ENCODE data around the gene USP13. TPM values are rescaled to one million over a fixed set of nuclear protein-coding genes. Genes with fewer than 3 reads are reported as not detected.

Gene USP13
- total RNA-seq, 2 experiments from 2014 or later, result 4.3 to 4.8 TPM

DNA sequence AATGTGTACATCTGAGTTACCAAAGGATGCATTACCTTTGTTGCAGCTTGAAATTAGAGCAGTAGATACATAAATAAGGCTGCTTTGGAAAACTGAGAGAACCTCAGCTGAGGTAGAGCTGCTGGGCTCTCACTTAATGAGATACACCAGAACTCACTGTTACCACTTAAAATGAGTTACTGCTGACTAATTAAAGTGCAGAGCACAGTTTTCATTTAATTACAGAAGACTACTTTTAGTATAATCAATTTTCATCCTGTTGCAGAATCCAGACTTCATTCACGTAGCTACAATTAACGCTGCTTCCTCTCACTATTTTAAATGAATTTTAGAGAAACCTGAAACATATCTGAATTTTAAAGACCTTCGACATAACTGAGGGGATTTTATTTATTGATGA lies 169.5 kb downstream of the USP13 start:
- no peak overlapping the region for H3K4me3 ChIP-seq (ENCODE audit: low read length)
- CTCF ChIA-PET, result no interaction called here
- ATAC-seq (ENCODE audit: poor library complexity) (no peak), DNase-seq (no peak)
- no peaks in the 10 kb centered on the region for H3K36me3 Mint-ChIP-seq (ENCODE audit: low read depth)
- POLR2A ChIA-PET, result no interaction called here
- intact Hi-C loops (cut with DNase I, micrococcal nuclease), result no loop called here
- H3K9me3 Mint-ChIP-seq, result no peaks in the 10 kb centered on the region
- peaks cover 0 to 4% of the 10 kb centered on the region in 2 experiments for H3K27me3 ChIP-seq (ENCODE audit: control insufficient read depth in 1 of 2, insufficient read depth in 2 of 2, low read length in 2 of 2)
- no peaks in the 10 kb centered on the region for H3K4me1 ChIP-seq (ENCODE audit: insufficient read depth, low read length)
- H3K4me1 Mint-ChIP-seq (ENCODE audit: low read depth), result no peaks in the 10 kb centered on the region
- H3K27ac ChIP-seq (ENCODE audit: low read depth in 1 of 2, low read length in 2 of 2), result no peak overlapping the region
- no peaks in the 10 kb centered on the region for H3K27me3 Mint-ChIP-seq
- no peak overlapping the region for H3K4me3 Mint-ChIP-seq
- H3K36me3 ChIP-seq (ENCODE audit: insufficient read depth, low read length), result no peaks in the 10 kb centered on the region
- H3K9me3 ChIP-seq (ENCODE audit: control insufficient read depth in 1 of 2, insufficient read depth in 1 of 2, low read length in 2 of 2), result no peaks in the 10 kb centered on the region
- H3K27ac Mint-ChIP-seq, result no peak overlapping the region
- TF ChIP-seq, protein P1, sequence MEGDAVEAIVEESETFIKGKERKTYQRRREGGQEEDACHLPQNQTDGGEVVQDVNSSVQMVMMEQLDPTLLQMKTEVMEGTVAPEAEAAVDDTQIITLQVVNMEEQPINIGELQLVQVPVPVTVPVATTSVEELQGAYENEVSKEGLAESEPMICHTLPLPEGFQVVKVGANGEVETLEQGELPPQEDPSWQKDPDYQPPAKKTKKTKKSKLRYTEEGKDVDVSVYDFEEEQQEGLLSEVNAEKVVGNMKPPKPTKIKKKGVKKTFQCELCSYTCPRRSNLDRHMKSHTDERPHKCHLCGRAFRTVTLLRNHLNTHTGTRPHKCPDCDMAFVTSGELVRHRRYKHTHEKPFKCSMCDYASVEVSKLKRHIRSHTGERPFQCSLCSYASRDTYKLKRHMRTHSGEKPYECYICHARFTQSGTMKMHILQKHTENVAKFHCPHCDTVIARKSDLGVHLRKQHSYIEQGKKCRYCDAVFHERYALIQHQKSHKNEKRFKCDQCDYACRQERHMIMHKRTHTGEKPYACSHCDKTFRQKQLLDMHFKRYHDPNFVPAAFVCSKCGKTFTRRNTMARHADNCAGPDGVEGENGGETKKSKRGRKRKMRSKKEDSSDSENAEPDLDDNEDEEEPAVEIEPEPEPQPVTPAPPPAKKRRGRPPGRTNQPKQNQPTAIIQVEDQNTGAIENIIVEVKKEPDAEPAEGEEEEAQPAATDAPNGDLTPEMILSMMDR (IDR thresholded peaks at IDR 0.05), result no peak

DNA sequence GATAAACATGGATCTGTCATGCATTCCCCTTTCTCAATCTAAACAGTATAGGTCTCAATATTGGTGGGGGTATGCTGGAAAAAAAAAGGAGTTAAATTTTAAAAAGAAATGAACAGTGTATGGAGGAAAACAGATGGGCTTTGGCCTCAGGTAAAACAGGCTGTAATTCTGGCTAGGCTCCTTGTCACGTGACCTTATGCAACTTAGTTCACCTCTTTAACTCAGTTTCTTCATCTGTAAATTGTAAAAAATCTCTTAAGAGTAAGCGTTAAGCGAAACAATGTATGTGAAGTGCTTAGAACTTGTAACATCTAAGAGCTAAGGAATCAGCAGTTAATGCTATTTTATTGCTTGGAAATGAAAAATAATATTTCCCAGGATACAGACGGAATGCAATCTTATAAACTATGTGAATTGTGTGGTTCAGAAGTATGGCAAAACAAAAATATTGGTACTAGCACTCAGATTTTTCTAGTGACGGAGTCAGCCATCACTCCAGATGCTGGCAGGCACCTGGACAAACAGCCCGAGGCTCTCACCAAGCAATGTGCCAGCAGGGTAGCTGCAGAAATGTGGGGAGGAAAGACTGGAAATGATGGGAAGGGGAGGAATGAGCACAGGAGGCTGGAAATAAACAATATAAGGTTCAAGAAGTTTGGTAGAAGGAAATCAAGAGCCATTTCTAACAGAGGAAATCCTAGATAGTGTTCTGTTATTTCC lies 172.8 kb downstream of the USP13 start:
- Histone ChIP-seq H3K4me3 (ENCODE audit: low read length) (no peak overlapping the region), H3K27me3 (ENCODE audit: control insufficient read depth in 1 of 2, insufficient read depth in 2 of 2, low read length in 2 of 2) (peaks cover 0 to 4% of the 10 kb centered on the region in 2 experiments), H3K4me1 (ENCODE audit: insufficient read depth, low read length) (no peaks in the 10 kb centered on the region), H3K36me3 (ENCODE audit: insufficient read depth, low read length) (no peaks in the 10 kb centered on the region), H3K9me3 (ENCODE audit: control insufficient read depth in 1 of 2, insufficient read depth in 1 of 2, low read length in 2 of 2) (no peaks in the 10 kb centered on the region), H3K27ac (ENCODE audit: low read depth in 1 of 2, low read length in 2 of 2) (no peak overlapping the region)
- POLR2A ChIA-PET, result no interaction called here
- no peak overlapping the region for H3K27ac Mint-ChIP-seq
- H3K4me1 Mint-ChIP-seq (ENCODE audit: low read depth), result no peaks in the 10 kb centered on the region
- TF ChIP-seq, protein P1 (IDR thresholded peaks at IDR 0.05), result no peak
- CTCF ChIA-PET, result no interaction called here
- H3K36me3 Mint-ChIP-seq (ENCODE audit: low read depth), result no peaks in the 10 kb centered on the region
- H3K4me3 Mint-ChIP-seq, result no peak overlapping the region
- no peak for ATAC-seq (ENCODE audit: poor library complexity)
- no peaks in the 10 kb centered on the region for H3K27me3 Mint-ChIP-seq
- intact Hi-C loops (cut with DNase I, micrococcal nuclease), result no loop called here
- DNase-seq, result no peak
- no peaks in the 10 kb centered on the region for H3K9me3 Mint-ChIP-seq

DNA sequence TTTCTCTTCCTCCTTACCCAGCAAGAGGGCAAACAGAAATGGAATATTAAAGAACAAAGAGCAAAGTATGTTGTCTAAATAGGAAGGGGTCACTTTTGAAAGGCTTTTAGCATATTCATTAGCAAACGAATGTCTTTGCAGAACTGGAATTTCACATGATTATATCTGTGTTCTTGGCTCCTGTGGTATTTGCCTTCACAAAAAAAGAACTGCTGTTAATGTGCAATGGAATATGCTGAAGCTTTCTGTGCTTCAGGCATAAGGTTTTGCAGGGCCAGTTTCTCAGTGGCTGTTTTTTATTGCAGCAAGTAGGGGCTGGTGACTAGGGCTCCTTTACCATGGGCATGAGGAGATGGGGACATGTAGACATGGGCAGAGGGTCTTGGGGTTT lies 173.4 kb downstream of the USP13 start:
- H3K9me3 Mint-ChIP-seq, result no peaks in the 10 kb centered on the region
- H3K27me3 Mint-ChIP-seq, result no peaks in the 10 kb centered on the region
- intact Hi-C loops (cut with DNase I, micrococcal nuclease), result no loop called here
- Histone ChIP-seq H3K27me3 (ENCODE audit: control insufficient read depth in 1 of 2, insufficient read depth in 2 of 2, low read length in 2 of 2) (peaks cover 0 to 3% of the 10 kb centered on the region in 2 experiments), H3K4me3 (ENCODE audit: low read length) (no peak overlapping the region), H3K9me3 (ENCODE audit: control insufficient read depth in 1 of 2, insufficient read depth in 1 of 2, low read length in 2 of 2) (no peaks in the 10 kb centered on the region), H3K27ac (ENCODE audit: low read depth in 1 of 2, low read length in 2 of 2) (no peak overlapping the region), H3K4me1 (ENCODE audit: insufficient read depth, low read length) (no peaks in the 10 kb centered on the region), H3K36me3 (ENCODE audit: insufficient read depth, low read length) (no peaks in the 10 kb centered on the region)
- H3K36me3 Mint-ChIP-seq (ENCODE audit: low read depth), result no peaks in the 10 kb centered on the region
- TF ChIP-seq, protein P1 (IDR thresholded peaks at IDR 0.05), result no peak
- no peaks in the 10 kb centered on the region for H3K4me1 Mint-ChIP-seq (ENCODE audit: low read depth)
- POLR2A ChIA-PET, result no interaction called here
- no peak overlapping the region for H3K27ac Mint-ChIP-seq
- DNase-seq (no peak), ATAC-seq (ENCODE audit: poor library complexity) (no peak)
- CTCF ChIA-PET, result no interaction called here
- H3K4me3 Mint-ChIP-seq, result no peak overlapping the region

All from CD4-positive, alpha-beta T cell (primary cell).